Measurements from ENCODE around the gene VASH2.

VASH2 gene

GRCh38 chr1:212933815-212934471 lies 16.4 kb upstream of the VASH2 start:
- DNase-seq = no peak

GRCh38 chr1:212935387-212935981 lies 14.9 kb upstream of the VASH2 start:
- no peak for DNase-seq

GRCh38 chr1:212937034-212937433 lies 13.3 kb upstream of the VASH2 start:
- no peak for DNase-seq

- DNase-seq = no peak
Measured at GRCh38 chr1:212938846-212939245, 11.5 kb upstream of the VASH2 start.

- no peak for DNase-seq
Measured at GRCh38 chr1:212941452-212941851, 8.9 kb upstream of the VASH2 start.

- no peak for DNase-seq
Measured at GRCh38 chr1:212942679-212943392, 7.5 kb upstream of the VASH2 start.

- no peak for DNase-seq
Measured at GRCh38 chr1:212943393-212943710, 7.0 kb upstream of the VASH2 start.

GRCh38 chr1:212944229-212944901 lies 6.0 kb upstream of the VASH2 start:
- DNase-seq = no peak

- DNase-seq = no peak
Measured at GRCh38 chr1:212945056-212945455, 5.3 kb upstream of the VASH2 start.

- DNase-seq = no peak
Measured at GRCh38 chr1:212945463-212946160, 4.7 kb upstream of the VASH2 start.

- no peak for DNase-seq
Measured at GRCh38 chr1:212946872-212947271, 3.5 kb upstream of the VASH2 start.

GRCh38 chr1:212949771-212950170 lies 570 bp upstream of the VASH2 start:
- DNase-seq = no peak

GRCh38 chr1:212951126-212951946 lies 995 bp downstream of the VASH2 start:
- no peak for DNase-seq

- no peak for DNase-seq
Measured at GRCh38 chr1:212951947-212952640, 1.8 kb downstream of the VASH2 start.

- DNase-seq = no peak
Measured at GRCh38 chr1:212952641-212952976, 2.3 kb downstream of the VASH2 start.

- no peak for DNase-seq
Measured at GRCh38 chr1:212953321-212953720, 3.0 kb downstream of the VASH2 start.

- DNase-seq = no peak
Measured at GRCh38 chr1:212954514-212954913, 4.2 kb downstream of the VASH2 start.

- DNase-seq = no peak
Measured at GRCh38 chr1:212955098-212955497, 4.8 kb downstream of the VASH2 start.

- DNase-seq = no peak
Measured at GRCh38 chr1:212955961-212956620, 5.8 kb downstream of the VASH2 start.

GRCh38 chr1:212957546-212957945 lies 7.2 kb downstream of the VASH2 start:
- no peak for DNase-seq

GRCh38 chr1:212958175-212958574 lies 7.8 kb downstream of the VASH2 start:
- DNase-seq = no peak
